K562 (cell line): ENCODE measurements around the gene KSR2. TPM values are rescaled to one million over a fixed set of nuclear protein-coding genes. Genes with fewer than 3 reads are reported as not detected.

ENCODE experiments used
- ATAC-seq: fragments of 200-7000 bp; cut with Tn5 transposase; 3 replicates; pipeline ENCODE4 v1.9.1; 2020; ENCODE audit warnings: moderate library complexity
- BruUV-seq: library from RNA; stranded (reverse); fragments of 400-500 nt; replicated peaks from 2 replicates; lab custom pipeline; 2021; lab: Mats Ljungman, UMichigan
- CTCF ChIA-PET: fragments of 300-600 bp; formaldehyde crosslinking; extraction: SDS; loops from one replicate; lab custom pipeline; 2021; ENCODE audit warnings: low intra/inter-chr PET ratio; lab: Yijun Ruan, JAX
- POLR2A ChIA-PET: fragments of 300-600, 350-650 bp; sonication (Branson Sonifier 250); formaldehyde crosslinking; extraction: SDS; loops from one replicate; lab custom pipeline; 2021; ENCODE audit warnings: antibody characterized with exemption, inconsistent platforms; lab: Yijun Ruan, JAX
- DNase-seq, 4 experiments: peaks; one replicate each; pipeline versions ENCODE4 v3.0.0 to v3.0.0-alpha.2; 2011 to 2018; ENCODE audit warnings: low spot score in 3 of 4, mixed read lengths in 3 of 4; ENCODE audit errors: extremely low read depth in 1 of 4
- FAIRE-seq: peaks from 2 replicates; lab custom pipeline; 2011; peaks lifted over from hg19 to GRCh38; lab: Jason Lieb, UNC
- H2AFZ ChIP-seq: 2 replicates; pipeline ENCODE4 v1.6.0; 2011; ENCODE audit warnings: low read depth, low read length, control low read depth, inconsistent platforms
- H3K27ac ChIP-seq: fragments of 200-600 bp; 3 replicates; pipeline ENCODE4 v1.8.0; 2011; ENCODE audit warnings: low read depth, mild to moderate bottlenecking, control low read depth, inconsistent platforms, low read length, moderate library complexity, mixed read lengths; ENCODE audit errors: extremely low read depth
- H3K27me3 ChIP-seq, 2 experiments: fragments of 300-600 bp in 1 of 2; 2 replicates in 1 of 2; 3 replicates in 1 of 2; pipeline versions ENCODE4 v1.6.0 to v1.8.0; 2011; ENCODE audit warnings: inconsistent platforms in 2 of 2, low read length in 2 of 2, mild to moderate bottlenecking in 1 of 2, mixed read lengths in 1 of 2, moderate library complexity in 1 of 2; ENCODE audit not compliant: control insufficient read depth in 2 of 2, insufficient read depth in 2 of 2
- H3K36me3 ChIP-seq: fragments of 300-600 bp; 3 replicates; pipeline ENCODE4 v1.8.0; 2011; ENCODE audit warnings: mild to moderate bottlenecking, low read length, inconsistent platforms; ENCODE audit not compliant: control insufficient read depth, insufficient read depth
- H3K4me1 ChIP-seq, 2 experiments: fragments of 200-600 bp in 1 of 2; replicated peaks in 1 of 2; 2 replicates in 1 of 2; 3 replicates in 1 of 2; pipeline versions ENCODE4 v1.5.1 to v1.8.0; 2011; ENCODE audit warnings: inconsistent platforms in 2 of 2, low read length in 2 of 2, mild to moderate bottlenecking in 1 of 2, mixed read lengths in 1 of 2, moderate library complexity in 1 of 2; ENCODE audit not compliant: control insufficient read depth in 2 of 2, insufficient read depth in 2 of 2
- H3K4me2 ChIP-seq: 2 replicates; pipeline ENCODE4 v1.6.1; 2011; ENCODE audit warnings: low read length, control low read depth, inconsistent platforms, mixed read lengths; ENCODE audit not compliant: insufficient read depth
- H3K4me3 ChIP-seq: fragments of 200-600 bp; sonication (generic), shearing (Covaris generic); 2 replicates; pipeline ENCODE4 v1.5.1; 2016; ENCODE audit warnings: control low read depth, inconsistent platforms
- H3K79me2 ChIP-seq: fragments of 200-600 bp; 3 replicates; pipeline ENCODE4 v1.8.0; 2011; ENCODE audit warnings: low read length, inconsistent platforms; ENCODE audit not compliant: control insufficient read depth, insufficient read depth
- H3K9ac ChIP-seq, 2 experiments: 2 replicates each; pipeline versions ENCODE4 v1.6.0 to v1.6.1; 2011; ENCODE audit warnings: low read depth in 2 of 2, low read length in 2 of 2, control low read depth in 1 of 2, inconsistent platforms in 1 of 2, mild to moderate bottlenecking in 1 of 2, mixed read lengths in 1 of 2; ENCODE audit not compliant: insufficient read depth in 1 of 2
- H3K9me1 ChIP-seq: one replicate; pipeline ENCODE4 v1.6.0; 2011; ENCODE audit warnings: inconsistent platforms, mild to moderate bottlenecking, low read length, moderate library complexity; ENCODE audit not compliant: control insufficient read depth, insufficient read depth
- H3K9me3 ChIP-seq: replicated peaks from 2 replicates; pipeline ENCODE4 v1.5.1; 2011; ENCODE audit warnings: low read depth, low read length, inconsistent platforms; ENCODE audit not compliant: control insufficient read depth, insufficient read depth
- H4K20me1 ChIP-seq: replicated peaks from 2 replicates; pipeline ENCODE4 v1.6.1; 2011; ENCODE audit warnings: low read length, inconsistent platforms, mixed read lengths; ENCODE audit not compliant: control insufficient read depth, insufficient read depth
- ARHGAP35 ChIP-seq: fragments of 450-650 bp; IDR thresholded peaks from 2 replicates; pipeline ENCODE4 v1.6.1; 2018; ENCODE audit not compliant: partially characterized antibody
- CBFB ChIP-seq: sonication (generic); formaldehyde crosslinking; IDR thresholded peaks from 2 replicates; pipeline ENCODE4 v1.4.0; 2020; ENCODE audit warnings: mild to moderate bottlenecking, missing genetic modification reagents
- CCNT2 ChIP-seq: IDR thresholded peaks from 2 replicates; pipeline ENCODE4 v1.6.1; 2011; ENCODE audit warnings: borderline replicate concordance, low read depth, mild to moderate bottlenecking, moderate library complexity, mixed read lengths, low read length; ENCODE audit not compliant: insufficient read length; ENCODE audit errors: extremely low read depth
- EZH2 ChIP-seq: IDR thresholded peaks from 2 replicates; pipeline ENCODE4 v1.6.1; 2012; ENCODE audit warnings: low read depth, mild to moderate bottlenecking, inconsistent platforms, low read length, borderline replicate concordance
- FOXJ3 ChIP-seq: sonication (generic); formaldehyde crosslinking; IDR thresholded peaks from 2 replicates; pipeline ENCODE4 v1.4.0; 2020; ENCODE audit warnings: mild to moderate bottlenecking, missing genetic modification reagents
- PCBP1 ChIP-seq: fragments of 200-400 bp; formaldehyde crosslinking; IDR thresholded peaks from 2 replicates; pipeline ENCODE4 v1.6.1; 2018; ENCODE audit warnings: mild to moderate bottlenecking, low read depth, low read length; ENCODE audit not compliant: poor library complexity, severe bottlenecking
- PTTG1 ChIP-seq: fragments of 450-650 bp; IDR thresholded peaks from 2 replicates; pipeline ENCODE4 v1.6.1; 2016; ENCODE audit warnings: low read depth, mild to moderate bottlenecking, missing genetic modification characterization, missing compliant biosample characterization
- SMARCA4 ChIP-seq: fragments of 450-650 bp; IDR thresholded peaks from 2 replicates; pipeline ENCODE4 v1.6.1; 2016
- TEAD4 ChIP-seq, 2 experiments: sonication (generic) in 1 of 2; formaldehyde crosslinking in 1 of 2; IDR thresholded peaks; 2 replicates each; pipeline versions ENCODE4 v1.6.1 to v1.8.0; 2012 to 2022; ENCODE audit warnings: borderline replicate concordance in 1 of 2, inconsistent platforms in 1 of 2, low read length in 1 of 2, mild to moderate bottlenecking in 1 of 2, missing genetic modification reagents in 1 of 2
- TOE1 ChIP-seq, 2 experiments: fragments of 450-650 bp in 1 of 2; sonication (generic) in 1 of 2; formaldehyde crosslinking in 1 of 2; IDR thresholded peaks; 2 replicates each; pipeline versions ENCODE4 v1.7.1 to v1.8.0; 2016 to 2022; ENCODE audit warnings: borderline replicate concordance in 2 of 2, mild to moderate bottlenecking in 2 of 2, antibody characterized with exemption in 1 of 2, inconsistent platforms in 1 of 2, low read depth in 1 of 2, missing genetic modification reagents in 1 of 2, moderate library complexity in 1 of 2
- ZBED1 ChIP-seq: IDR thresholded peaks from 2 replicates; pipeline ENCODE4 v1.6.1; 2014
- ZNF124 ChIP-seq: sonication (generic); formaldehyde crosslinking; IDR thresholded peaks from 2 replicates; pipeline ENCODE4 v1.8.1; 2022; ENCODE audit warnings: missing genetic modification reagents
- WGBS: fragments of 100-300 bp; shearing (Covaris generic); methylation state at CpG from one replicate; pipeline ENCODE4 v1.1.6; 2016; ENCODE audit warnings: low coverage, mixed read lengths; ENCODE audit not compliant: insufficient coverage; ENCODE audit errors: missing lambda C conversion rate; 5-methylcytosine and 5-hydroxymethylcytosine counted together
- in situ Hi-C: fragments of 300-500 bp; cut with MboI; formaldehyde crosslinking; loops from 4 replicates; pipeline ENCODE4 v1.15.0; 2018; ENCODE audit warnings: inconsistent platforms, mixed read lengths
- intact Hi-C: fragments of 100-400 bp; cut with micrococcal nuclease; formaldehyde crosslinking; loops from 2 replicates; pipeline ENCODE4 v1.14.2; 2022
- polyA plus RNA-seq, 8 experiments: library from polyadenylated mRNA; depleted of rRNA in 4 of 8; stranded (reverse) in 5 of 8; unstranded in 3 of 8; fragments of >200 nt; fragmentation: Nextera tagmentation in 2 of 8; fragmentation: Illumina TruSeq in 1 of 8; extraction: Ambion mirVana in 2 of 8; extraction: Trizol in 1 of 8; gene quantifications; 2 replicates each; pipeline versions ENCODE4 v1.2.1 to v1.2.3, GENCODE V29; 2011 to 2014; ENCODE audit warnings: inconsistent platforms in 1 of 8, missing spikeins in 1 of 8
- total RNA-seq, 7 experiments: library from RNA; depleted of rRNA in 6 of 7; stranded (reverse); fragments of >200 nt in 6 of 7; fragmentation: Illumina TruSeq in 2 of 7; extraction: Trizol in 2 of 7; gene quantifications; 2 replicates each; pipeline versions ENCODE4 v1.2.1 to v1.2.3, GENCODE V29; 2011 to 2021; ENCODE audit warnings: low replicate concordance in 1 of 7
- TF ChIP-seq, protein P1 (sequence below): fragments of 250-450 bp; sonication (Bioruptor Pico); IDR thresholded peaks from 2 replicates; pipeline ENCODE4 v1.5.0; 2020; ENCODE audit warnings: mild to moderate bottlenecking
- TF ChIP-seq, protein P2 (sequence below): conservative IDR thresholded peaks from 2 replicates; pipeline ENCODE4 v1.6.1; 2011; ENCODE audit warnings: low read depth, mild to moderate bottlenecking, low read length; ENCODE audit not compliant: control insufficient read depth
- TF ChIP-seq, protein P3 (sequence below): fragments of 200-800 bp; sonication (Bioruptor generic); IDR thresholded peaks from 2 replicates; pipeline ENCODE4 v1.6.1; 2017; ENCODE audit warnings: missing genetic modification characterization, missing compliant biosample characterization
- TF ChIP-seq, protein P4 (sequence below): fragments of 450-650 bp; formaldehyde crosslinking; IDR thresholded peaks from 2 replicates; pipeline ENCODE4 v1.4.0; 2022; ENCODE audit warnings: mild to moderate bottlenecking, moderate library complexity

The KSR2 gene
- total and polyA plus RNA-seq, 9 of the 15 experiments (the other 6 are each of a cell fraction or from before 2014, with no cell fraction given), result not detected

DNA sequence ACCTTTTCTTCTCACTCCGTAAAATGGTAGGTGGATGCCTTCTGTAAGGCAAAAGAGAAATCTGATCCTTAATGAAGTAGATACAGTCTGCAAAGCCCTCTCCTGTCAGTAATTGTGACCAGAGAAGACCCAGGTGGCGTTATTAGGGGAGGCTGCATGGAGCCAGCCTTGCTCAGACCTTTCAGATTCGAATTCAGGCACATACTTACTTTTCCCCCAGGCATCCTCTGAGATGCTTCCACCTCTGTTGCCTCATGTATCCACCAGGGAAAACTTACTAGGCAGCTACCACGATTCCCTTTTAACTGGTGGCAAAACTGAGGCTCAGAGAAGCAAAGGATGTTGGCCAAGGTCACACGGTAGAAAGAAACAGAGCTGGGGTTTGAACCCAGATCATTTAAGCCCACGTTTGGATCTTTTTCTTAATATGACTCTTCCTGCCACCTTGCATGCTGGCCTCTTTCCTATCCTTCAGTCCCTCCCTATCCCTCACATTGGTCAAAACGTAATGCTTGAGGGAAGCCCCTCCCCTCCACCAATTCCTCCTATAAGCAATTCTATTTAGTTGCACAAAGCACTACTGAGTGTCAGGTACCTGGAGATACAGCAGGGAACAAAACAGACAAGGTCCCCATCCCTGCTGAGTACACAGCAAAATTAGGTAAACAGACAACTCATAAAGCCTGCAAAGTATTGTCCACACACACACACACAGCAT, 179.4 kb downstream of the KSR2 start:
- no peaks in the 10 kb centered on the region for H3K36me3 ChIP-seq
- WGBS, result 0% methylated on average over 6 of the region's 7 CpGs
- DNase-seq, result no peak
- H3K9me3 ChIP-seq, result peaks cover 13% of the 10 kb centered on the region; the same call in 1 of the 2 replicates
- H3K4me1 ChIP-seq, result no peaks in the 10 kb centered on the region
- in situ Hi-C loops (no loop called here), intact Hi-C loops (no loop called here)
- H2AFZ ChIP-seq, result no peak overlapping the region
- FAIRE-seq, result no peak
- no peaks in the 10 kb centered on the region for H4K20me1 ChIP-seq
- POLR2A ChIA-PET, result no interaction called here
- H3K27me3 ChIP-seq, result no peaks in the 10 kb centered on the region; a peak in 1 of 5 replicates
- CTCF ChIA-PET, result no interaction called here
- no peaks in the 10 kb centered on the region for H3K9me1 ChIP-seq
- H3K4me2 ChIP-seq, result no peak overlapping the region
- H3K27ac ChIP-seq, result no peak overlapping the region
- H3K4me3 ChIP-seq, result no peak overlapping the region
- no peaks in the 10 kb centered on the region for H3K79me2 ChIP-seq
- ATAC-seq, result no peak
- BruUV-seq, result no TSS peak
- no peak overlapping the region for H3K9ac ChIP-seq
- TF ChIP-seq, protein P1, sequence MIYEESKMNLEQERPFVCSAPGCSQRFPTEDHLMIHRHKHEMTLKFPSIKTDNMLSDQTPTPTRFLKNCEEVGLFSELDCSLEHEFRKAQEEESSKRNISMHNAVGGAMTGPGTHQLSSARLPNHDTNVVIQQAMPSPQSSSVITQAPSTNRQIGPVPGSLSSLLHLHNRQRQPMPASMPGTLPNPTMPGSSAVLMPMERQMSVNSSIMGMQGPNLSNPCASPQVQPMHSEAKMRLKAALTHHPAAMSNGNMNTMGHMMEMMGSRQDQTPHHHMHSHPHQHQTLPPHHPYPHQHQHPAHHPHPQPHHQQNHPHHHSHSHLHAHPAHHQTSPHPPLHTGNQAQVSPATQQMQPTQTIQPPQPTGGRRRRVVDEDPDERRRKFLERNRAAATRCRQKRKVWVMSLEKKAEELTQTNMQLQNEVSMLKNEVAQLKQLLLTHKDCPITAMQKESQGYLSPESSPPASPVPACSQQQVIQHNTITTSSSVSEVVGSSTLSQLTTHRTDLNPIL, result no peak
- TF ChIP-seq, protein P2, sequence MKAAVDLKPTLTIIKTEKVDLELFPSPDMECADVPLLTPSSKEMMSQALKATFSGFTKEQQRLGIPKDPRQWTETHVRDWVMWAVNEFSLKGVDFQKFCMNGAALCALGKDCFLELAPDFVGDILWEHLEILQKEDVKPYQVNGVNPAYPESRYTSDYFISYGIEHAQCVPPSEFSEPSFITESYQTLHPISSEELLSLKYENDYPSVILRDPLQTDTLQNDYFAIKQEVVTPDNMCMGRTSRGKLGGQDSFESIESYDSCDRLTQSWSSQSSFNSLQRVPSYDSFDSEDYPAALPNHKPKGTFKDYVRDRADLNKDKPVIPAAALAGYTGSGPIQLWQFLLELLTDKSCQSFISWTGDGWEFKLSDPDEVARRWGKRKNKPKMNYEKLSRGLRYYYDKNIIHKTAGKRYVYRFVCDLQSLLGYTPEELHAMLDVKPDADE, result no peak
- TF ChIP-seq PTTG1 (tag) (no peak), ZBED1 (no peak), FOXJ3 (no peak), TEAD4 (IDR thresholded peaks at IDR 0.05; ENCODE audit: low read length) (no peak), TEAD4 (CRISPR knock-in tag; IDR thresholded peaks at IDR 0.05; ENCODE audit: borderline replicate concordance) (no peak), ZNF124 (no peak), TOE1 (IDR thresholded peaks at IDR 0.05; ENCODE audit: borderline replicate concordance) (no peak), TOE1 (CRISPR knock-in tag; IDR thresholded peaks at IDR 0.05; ENCODE audit: borderline replicate concordance, low read depth) (no peak), ARHGAP35 (no peak), SMARCA4 (no peak), EZH2 (no peak), PCBP1 (no peak), CBFB (CRISPR knock-in tag) (no peak), CCNT2 (no peak)
- TF ChIP-seq, protein P3, sequence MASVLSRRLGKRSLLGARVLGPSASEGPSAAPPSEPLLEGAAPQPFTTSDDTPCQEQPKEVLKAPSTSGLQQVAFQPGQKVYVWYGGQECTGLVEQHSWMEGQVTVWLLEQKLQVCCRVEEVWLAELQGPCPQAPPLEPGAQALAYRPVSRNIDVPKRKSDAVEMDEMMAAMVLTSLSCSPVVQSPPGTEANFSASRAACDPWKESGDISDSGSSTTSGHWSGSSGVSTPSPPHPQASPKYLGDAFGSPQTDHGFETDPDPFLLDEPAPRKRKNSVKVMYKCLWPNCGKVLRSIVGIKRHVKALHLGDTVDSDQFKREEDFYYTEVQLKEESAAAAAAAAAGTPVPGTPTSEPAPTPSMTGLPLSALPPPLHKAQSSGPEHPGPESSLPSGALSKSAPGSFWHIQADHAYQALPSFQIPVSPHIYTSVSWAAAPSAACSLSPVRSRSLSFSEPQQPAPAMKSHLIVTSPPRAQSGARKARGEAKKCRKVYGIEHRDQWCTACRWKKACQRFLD (CRISPR knock-in tag), result no peak
- TF ChIP-seq, protein P4, sequence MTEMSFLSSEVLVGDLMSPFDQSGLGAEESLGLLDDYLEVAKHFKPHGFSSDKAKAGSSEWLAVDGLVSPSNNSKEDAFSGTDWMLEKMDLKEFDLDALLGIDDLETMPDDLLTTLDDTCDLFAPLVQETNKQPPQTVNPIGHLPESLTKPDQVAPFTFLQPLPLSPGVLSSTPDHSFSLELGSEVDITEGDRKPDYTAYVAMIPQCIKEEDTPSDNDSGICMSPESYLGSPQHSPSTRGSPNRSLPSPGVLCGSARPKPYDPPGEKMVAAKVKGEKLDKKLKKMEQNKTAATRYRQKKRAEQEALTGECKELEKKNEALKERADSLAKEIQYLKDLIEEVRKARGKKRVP (CRISPR knock-in tag), result no peak
